GM19324 (cell line): ENCODE results near the gene OSBP.
A peak's percentile ranks its signal among the peaks of the same experiment; 100 is the strongest.

ENCODE experiments used
- ATAC-seq: cut with Tn5 transposase; IDR thresholded peaks from one replicate; pipeline ENCODE4 v1.9.1; 2021; ENCODE audit warnings: mild to moderate bottlenecking, moderate library complexity; ENCODE audit not compliant: unreplicated experiment, low FRiP score

The OSBP gene

DNA sequence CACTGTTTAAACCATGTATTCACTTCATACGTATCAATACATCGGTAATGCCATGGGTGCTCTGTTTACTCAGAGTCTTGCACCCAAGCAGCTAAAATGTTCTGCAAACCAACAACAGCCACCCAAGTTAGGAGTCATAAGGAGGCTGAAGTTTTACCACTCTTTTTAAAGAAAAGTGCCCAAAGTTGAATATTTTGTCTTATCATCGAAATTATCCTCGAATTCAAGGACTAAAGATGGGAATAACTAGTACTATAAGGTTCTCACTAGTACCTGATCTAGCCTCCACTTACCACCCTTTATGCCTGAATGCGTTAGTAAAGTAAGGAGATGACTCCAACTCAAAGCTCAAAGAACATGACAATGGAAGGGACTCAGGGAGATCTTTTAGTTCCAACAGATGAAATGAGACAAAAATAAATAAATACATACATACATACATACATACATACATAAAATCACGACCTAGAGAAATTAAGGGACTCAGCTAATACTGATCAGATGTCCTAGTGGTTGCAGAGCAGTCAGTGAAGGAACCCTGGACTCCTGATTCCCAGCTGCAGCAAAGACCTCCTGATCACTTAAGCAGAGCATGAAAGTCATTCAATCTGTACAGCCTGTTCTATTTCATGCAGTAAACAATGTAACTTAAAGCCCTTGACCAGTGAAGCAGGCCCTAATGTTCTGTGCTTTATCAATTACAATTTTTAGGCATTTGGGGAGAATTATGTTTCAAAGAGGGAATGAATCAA, 7.7 kb downstream of the OSBP start:
- no peak for ATAC-seq

DNA sequence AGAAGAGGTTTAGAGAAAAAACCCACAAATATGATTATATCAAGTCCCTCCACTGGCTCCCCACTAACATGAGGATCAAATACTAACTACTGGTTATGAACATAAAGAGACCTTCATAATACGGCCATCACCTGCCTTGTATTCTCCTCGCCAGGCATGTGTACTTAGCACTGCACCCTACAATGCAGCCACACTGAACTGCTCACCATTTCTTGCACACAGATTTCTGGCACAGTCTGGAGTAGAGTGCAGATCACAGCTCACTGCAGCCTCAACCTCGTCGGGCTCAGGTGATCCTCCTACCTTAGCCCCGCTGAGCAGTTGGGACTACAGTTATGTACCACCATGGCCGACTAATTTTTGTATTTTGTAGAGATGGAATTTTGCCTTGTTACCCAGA, 13.1 kb downstream of the OSBP start:
- no peak for ATAC-seq

DNA sequence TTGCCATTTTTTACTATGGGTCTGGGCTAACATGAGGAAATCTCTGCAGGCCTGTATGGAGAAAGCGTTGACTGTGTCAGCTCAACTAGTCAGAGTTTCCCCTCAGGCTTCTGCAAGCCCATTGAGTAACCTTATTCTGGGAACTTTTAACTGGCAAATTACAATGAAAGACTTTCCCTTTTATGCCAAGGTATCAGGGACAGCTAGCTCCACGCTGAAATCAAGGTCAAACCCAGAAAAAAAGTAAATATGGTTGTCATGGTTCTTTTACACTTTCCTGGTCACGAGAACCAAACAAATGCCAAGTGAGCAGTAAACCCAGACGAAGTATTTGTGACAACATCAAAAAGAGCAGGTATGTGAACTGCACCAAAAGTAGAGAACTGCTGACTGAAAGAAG, 13.8 kb downstream of the OSBP start:
- no peak for ATAC-seq

DNA sequence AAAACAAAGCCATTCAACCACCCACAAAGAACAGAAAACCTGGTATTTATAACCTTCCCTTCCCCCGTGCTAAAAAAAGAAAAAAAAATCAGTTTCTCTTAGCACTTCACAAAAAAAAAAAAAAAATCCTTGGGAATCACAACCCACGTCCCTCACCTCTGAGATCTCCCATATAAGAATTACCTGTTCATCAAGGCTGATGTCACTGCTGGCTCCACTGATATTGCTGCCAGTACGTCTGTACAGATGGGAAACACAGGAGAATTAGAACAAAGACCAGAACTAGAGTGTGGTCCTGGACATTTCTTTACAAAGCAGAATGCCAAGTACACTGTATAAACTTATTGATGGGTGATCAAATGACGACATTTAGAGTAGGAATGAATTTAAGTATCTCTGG, 14.9 kb downstream of the OSBP start:
- ATAC-seq = no peak

DNA sequence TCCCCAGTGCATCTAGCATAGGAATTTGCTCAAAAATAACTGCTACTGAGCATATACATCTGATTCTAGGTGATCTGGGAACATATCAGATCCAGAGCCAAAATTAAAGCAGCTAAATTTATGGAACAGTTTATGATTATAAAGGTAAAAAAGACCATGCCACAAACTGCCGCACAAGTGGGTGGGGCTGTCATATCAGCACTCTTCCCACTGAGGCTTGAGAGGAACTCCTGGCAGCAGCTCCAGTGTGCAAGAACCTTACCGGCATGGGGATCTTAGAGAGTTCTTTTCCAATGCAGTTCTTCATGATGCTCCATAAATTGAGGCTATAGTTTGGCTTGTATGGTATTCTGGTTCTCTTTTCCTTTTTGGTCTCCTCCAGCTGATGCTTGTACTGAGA, 15.3 kb downstream of the OSBP start:
- no peak for ATAC-seq

DNA sequence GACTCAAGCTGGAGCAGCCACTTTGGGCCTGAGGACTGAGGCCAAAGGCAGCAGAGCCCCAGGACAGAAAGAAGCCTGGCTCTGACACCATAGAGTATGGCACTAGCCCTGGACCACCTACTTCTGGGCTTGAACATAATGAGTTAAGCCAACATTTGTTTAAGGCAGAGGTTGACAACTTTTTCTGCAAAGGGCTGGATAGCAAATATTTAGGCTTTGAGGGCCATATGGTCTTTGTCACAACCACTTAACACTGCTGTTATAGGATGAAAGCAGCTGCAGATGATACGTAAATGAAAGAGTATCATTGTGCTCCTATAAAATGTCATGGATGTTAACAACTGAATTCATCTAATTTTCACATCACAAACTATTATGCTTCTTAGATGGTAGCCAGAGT, 16.6 kb downstream of the OSBP start:
- no peak for ATAC-seq

DNA sequence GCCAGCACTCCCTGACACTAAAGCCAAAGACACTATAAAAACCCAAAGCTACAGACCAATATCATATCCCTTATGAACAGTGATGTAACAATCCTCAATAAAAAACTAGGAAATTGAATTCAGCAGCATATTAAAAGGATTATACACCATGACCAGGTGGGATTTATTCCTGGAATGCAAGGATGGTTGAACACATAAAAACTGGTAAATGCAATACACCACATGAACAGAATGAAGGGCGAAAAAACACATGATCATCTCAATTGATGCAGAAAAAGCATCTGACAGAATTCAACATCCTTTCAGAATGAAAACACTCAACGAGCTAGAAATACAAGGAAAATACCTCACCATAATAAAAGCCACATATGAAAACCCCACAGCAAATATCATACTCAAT, 31.3 kb downstream of the OSBP start:
- no peak for ATAC-seq

DNA sequence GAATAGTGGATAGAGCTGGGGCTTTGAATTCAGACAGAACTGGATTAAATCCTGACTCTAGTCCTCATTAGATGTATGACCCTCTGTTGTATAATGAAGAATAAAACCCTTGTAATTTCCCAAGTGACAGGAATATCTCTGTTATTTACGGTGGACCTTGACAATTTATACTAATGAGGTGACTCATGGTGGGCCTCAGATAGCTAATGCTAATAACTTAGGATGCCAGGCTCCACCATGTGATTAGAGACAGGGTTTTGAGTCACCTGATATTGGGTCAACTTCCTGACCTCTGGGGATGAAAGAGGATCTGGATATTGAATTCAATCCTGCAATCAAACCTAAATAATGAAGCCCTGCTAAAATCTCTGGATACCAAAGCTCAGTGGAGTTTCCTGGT, 33.6 kb downstream of the OSBP start:
- ATAC-seq = no peak

DNA sequence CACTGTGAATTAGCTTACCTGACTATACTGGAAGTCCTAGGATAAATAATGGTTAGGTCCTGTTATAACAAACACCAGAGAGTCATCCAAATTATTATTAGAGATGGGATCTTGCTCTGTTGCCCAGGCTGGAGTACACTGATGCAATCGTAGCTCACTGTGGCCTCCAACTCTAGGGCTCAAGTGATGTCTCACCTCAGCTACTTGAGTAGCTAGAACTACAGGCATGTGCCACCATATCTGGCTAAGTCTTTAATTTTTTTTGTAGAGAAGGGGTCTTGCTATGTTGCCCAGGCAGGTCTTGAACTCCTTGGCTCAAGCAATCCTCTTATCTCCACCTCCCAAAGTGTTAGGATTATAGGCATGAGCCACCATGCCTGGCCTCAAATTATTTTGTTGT, 37.2 kb downstream of the OSBP start:
- no peak for ATAC-seq

DNA sequence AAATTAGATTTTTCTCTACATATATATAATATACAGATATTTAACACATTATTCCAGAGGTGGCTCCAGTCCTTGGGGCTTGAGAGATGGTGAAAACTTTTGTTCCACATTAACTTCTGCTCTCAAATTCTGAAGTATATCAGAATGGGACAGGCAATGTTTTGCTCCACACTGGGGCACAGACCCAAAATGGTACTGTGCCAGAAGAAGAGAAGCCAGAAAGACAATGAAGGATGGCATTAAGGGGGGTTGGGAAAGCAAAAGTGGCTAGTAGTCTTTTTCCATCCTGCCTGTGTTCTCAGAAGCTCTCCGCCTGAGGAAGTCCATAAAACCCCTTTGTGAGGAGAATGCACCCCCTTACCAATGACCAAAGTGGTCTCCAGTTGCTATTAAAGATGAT, 40.1 kb downstream of the OSBP start:
- no peak for ATAC-seq

DNA sequence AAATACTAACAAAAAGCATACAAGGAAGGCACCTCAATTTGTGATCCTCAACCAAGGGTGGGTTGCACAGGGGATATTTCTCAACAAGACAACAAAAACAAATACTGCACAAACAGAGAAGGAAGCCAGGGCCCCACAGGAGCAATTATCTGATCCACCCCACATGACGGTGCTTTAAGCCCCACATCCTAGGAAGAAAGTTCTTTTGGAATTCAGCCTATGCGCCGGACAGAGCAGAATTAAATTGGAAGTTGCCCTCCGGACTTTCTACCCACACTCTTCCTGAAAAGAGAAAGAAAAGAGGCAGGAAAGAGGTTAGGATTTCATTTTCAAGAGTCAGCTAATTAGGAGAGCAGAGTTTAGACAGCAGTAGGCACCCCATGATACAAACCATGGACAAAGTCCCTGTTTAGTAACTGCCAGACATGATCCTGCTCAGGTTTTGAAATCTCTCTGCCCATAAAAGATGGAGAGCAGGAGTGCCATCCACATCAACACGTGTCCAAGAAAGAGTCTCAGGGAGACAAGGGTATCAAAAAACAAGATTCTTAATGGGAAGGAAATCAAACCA, 40.6 kb downstream of the OSBP start:
- ATAC-seq = no peak

DNA sequence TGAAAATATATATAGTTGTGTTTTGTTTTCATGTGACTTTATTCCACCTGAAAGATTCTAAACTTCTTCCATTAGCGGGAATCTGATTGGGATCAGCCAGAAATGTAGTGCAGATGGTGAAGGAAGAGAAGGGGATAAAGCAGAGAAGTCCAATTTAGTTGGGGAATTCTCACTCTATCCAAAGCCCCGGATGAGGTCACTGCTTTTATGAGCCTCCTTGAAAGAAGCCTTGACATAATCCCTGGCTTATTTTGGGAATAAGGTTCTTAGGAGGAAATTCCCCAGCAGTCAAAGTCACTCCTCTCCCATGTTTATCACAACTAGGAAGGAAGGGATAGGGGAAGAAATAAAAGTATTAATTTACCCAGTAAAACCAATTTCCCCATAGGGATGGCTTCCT, 41.1 kb downstream of the OSBP start:
- ATAC-seq = no peak

DNA sequence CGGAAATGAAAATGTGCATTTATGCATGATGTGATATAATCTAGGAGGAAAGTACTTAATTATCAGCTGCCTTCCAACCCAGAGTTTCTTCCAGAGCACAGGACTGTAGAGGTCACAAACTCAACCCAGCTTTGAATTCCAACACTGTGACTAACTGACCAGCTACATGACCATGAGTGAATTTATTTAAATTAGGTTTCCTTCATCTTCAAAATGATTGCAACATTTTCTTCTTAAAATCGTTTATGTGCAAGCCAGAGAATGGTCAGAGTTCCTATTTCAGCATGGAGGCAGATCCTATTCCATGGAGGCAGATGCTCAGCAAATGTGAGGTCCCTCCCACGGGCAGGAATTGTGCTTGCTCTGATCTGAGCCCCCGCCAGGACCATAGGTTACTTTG, 42.4 kb downstream of the OSBP start:
- no peak for ATAC-seq

DNA sequence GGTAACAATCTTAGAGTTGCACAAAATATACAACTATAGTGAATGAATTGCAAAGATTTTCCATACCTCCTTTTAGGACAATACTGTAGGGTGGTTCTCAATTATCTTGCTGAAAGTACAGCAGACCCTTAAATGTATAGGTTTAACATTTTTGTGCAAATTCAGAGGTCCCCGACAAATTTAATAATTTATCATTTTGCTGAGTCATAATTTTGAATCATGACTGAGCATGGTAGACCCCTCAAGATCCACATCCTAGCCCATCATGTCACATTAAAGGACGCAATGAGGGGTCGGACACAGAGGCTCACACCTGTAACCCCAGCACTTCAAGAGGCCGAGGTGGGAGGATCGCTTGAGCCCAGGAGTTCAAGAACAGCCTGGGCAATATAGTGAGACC, 43.5 kb downstream of the OSBP start:
- ATAC-seq = no peak

DNA sequence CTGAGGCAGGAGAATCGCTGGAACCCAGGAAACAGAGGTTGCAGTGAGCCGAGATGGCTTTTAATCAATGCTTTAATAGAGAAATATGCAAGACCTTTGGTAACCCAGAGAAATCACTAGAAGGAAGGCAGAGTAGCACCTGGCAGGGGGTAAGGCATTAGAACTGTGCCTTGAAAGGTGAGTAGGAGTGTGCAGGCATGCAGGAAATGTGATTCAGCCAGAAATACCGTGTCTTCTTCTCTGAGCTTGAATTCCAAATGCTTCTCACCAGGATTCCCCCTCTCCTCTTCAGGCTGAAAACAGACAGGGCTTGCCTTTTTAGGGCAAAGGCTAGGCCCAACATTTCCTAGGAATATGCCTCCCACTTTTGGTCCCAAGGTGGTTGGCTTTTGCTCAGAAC, 53.3 kb downstream of the OSBP start:
- no peak for ATAC-seq

DNA sequence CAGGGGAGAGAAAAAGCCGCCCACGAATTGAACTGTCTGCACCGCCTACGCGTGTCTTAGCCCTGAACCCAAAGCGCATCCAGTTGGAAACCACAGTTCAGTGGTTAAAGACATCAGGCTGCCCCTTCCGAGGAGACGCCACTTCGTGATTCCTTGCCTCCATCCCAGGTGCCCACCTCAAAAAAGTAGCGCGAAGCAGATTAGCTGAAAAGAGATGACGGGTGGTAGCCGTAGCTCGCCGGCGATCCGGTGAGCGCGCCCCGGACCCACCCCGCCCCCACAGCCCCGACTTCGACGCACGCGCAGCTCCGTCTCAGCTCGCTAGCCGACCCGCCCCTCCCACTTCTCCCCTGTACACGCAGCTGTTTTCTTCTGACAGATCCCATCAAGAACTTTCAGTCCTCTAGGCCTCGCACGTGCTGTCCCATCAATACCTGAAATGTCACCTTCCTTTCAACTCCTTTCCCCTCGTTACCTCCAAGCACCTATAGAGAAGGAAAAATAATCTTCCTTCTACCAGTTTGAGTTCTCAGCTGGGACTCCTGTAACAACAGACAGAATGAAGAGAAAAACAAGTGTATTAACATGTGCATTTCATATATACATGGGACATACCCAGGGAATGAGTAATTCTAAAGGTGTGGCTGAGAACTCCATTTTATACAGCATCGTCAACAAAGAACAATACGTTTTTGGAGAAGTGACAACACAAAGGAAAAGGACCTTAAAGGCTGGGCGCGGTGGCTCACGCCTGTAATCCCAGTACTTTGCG, 54.7 kb downstream of the OSBP start:
- peak; percentile 66 for ATAC-seq

DNA sequence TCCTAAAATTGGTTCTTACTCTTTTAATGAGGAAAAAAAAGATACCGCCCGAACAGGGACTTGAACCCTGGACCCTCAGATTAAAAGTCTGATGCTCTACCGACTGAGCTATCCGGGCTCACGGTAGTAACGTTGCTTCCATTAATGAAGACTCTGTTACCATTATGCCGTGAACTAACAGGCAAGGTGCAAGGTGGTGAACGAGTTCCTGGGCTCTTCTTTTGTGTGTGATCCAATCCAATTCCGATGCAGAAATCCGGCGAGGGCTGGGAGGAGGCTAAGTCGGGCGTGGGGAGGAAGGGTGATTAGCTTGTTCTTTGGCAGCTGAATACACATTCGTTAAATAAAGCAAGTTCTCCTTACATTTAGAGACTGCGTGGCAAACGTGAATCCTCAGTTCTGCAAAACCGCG, 55.3 kb downstream of the OSBP start:
- peak; percentile 21 for ATAC-seq

DNA sequence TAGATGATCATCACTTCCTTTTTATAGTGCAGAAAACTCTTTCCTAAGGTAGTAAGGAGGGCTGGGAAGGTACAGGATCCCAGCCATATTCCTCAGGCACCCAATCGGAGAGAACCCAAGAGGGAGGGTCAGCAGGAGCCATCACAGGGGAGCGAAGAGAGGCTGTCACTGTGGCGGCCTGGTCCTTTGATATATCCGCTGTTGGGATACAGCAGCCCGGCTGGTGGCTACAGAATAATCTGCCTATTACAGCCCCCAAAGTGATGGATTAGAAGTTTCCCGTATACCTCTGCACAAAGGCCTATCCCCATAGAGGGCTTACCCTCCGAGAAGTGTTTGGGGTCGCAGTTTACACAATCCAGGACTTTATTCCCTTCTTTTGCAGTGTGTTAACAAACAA, 55.7 kb downstream of the OSBP start:
- no peak for ATAC-seq

DNA sequence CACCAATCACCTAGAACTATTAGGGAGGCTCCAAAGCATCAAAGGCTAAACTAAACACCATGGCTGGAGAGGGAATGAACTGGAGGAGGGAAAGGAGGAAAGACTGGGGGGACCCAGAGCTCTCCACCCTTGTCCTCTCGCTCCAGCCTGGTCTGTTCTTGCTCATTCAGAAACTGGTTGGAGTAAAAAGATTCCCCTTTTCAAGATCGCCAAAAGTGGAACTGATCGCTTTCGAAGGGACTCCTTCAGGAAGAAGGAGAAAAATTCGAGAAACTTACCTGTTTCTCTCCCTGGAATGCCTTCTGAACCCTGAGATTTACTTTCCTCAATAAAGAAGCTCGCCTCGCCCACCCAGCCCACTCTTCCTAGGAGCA, 57.3 kb downstream of the OSBP start:
- ATAC-seq = no peak

DNA sequence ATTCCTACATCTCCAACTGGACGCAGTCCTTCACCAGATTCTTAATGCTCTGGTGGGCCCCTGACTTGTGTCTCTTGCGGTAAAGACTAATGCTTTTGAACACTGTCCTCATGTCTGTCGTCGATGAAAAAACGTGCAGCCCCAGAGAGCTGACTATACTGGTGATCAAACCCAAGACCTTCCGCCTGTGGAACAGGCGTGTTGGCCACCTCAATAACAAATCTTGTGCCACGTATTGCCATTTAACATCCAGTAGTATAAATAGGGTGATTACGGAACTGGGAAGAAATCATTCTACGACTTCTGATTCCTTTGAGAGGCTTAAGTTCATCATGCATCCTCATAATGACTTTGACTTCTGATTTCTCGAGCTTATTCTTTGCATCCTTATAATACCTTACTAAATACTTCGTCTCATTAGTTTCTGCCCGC, 58.6 kb downstream of the OSBP start:
- no peak for ATAC-seq

DNA sequence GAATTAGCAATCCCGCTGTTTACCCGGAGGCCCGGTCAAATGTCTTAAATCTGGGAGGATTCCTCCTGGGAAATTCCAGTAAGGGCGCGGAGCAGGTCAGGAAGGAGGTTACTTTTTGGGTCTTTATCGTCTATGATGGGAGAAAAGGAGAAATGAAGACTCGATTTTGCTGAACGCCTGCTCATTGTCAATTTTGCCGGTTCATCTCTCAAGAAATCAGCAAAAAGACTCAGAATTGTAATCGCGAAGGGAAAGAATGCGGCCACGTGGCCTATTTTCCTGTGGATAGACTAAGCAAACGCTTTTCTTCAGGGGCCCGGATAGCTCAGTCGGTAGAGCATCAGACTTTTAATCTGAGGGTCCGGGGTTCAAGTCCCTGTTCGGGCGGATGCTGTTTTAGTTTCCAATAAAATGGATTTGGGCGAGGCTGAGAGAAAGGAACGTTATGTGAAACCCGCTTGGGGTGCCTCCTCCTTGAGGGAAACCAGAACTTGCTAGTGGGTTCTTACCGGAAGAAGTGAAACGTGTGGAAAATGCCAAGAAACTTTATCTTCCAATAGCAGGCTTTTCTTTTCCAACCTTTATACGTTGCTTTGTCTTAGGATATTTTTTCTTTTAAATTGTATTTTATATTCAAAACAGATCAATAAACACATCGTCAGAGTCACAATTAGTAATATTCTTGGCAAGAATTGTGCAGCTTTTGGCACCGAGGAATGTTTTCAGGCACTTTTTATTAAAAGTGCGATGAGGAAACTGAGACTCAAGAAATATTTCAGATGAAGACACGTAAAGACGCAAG, 59.3 kb downstream of the OSBP start:
- ATAC-seq = no peak
